Esophagus muscularis mucosa (tissue), 4 donors: Measurements from ENCODE around the gene CLCN7. TPM values are rescaled to one million over a fixed set of nuclear protein-coding genes. Genes with fewer than 3 reads are reported as not detected.

Experiments
- DNase-seq: peaks from one replicate; pipeline ENCODE4 v3.0.0-alpha.2; 2017; ENCODE audit errors: extremely low spot score
- H3K27ac ChIP-seq, 4 donors: fragments of 200-600 bp; sonication (generic); replicated peaks in 1 of 4; 1 replicate in 3 of 4; 2 replicates in 1 of 4; pipeline ENCODE4 v1.5.1; 2016 to 2019; ENCODE audit warnings: mild to moderate bottlenecking in 1 of 4
- H3K27me3 ChIP-seq, 4 donors: fragments of 200-600 bp; sonication (generic); one replicate each; pipeline versions ENCODE4 v1.5.1 to v1.6.0; 2016 to 2019
- H3K36me3 ChIP-seq, 4 donors: fragments of 200-600 bp; sonication (generic); one replicate each; pipeline ENCODE4 v1.5.1; 2016 to 2019
- H3K4me1 ChIP-seq, 4 donors: fragments of 200-600 bp; sonication (generic); one replicate each; pipeline ENCODE4 v1.5.1; 2016 to 2019
- H3K4me3 ChIP-seq, 4 donors: fragments of 200-600 bp; sonication (generic); 1 replicate in 2 of 4; 2 replicates in 2 of 4; pipeline ENCODE4 v1.5.1; 2016 to 2019; ENCODE audit warnings: mild to moderate bottlenecking in 4 of 4, moderate library complexity in 1 of 4
- H3K9me3 ChIP-seq, 4 donors: fragments of 200-600 bp; sonication (generic); 1 replicate in 3 of 4; 2 replicates in 1 of 4; pipeline ENCODE4 v1.5.1; 2016 to 2019
- CTCF ChIP-seq, 3 experiments: fragments of 200-600 bp in 2 of 3; fragments of 450-650 bp in 1 of 3; sonication (generic) in 2 of 3; IDR thresholded peaks; one replicate each; pipeline ENCODE4 v1.5.1; 2017 to 2019; ENCODE audit warnings: antibody characterized with exemption in 3 of 3, mild to moderate bottlenecking in 2 of 3, moderate library complexity in 1 of 3
- EP300 ChIP-seq: sonication (generic); formaldehyde crosslinking; IDR thresholded peaks from one replicate; pipeline ENCODE4 v1.6.1; 2017; ENCODE audit warnings: antibody characterized with exemption
- POLR2A ChIP-seq: fragments of 450-650 bp; IDR thresholded peaks from one replicate; pipeline ENCODE4 v1.6.1; 2017; ENCODE audit warnings: antibody characterized with exemption, moderate library complexity, mild to moderate bottlenecking, low read depth
- POLR2AphosphoS5 ChIP-seq, 2 donors: sonication (generic); formaldehyde crosslinking; IDR thresholded peaks; one replicate each; pipeline ENCODE4 v1.6.1; 2017; ENCODE audit warnings: antibody characterized with exemption in 2 of 2
- WGBS: methylation state at CpG from one replicate; pipeline ENCODE4 v1.1.5; 2018; 5-methylcytosine and 5-hydroxymethylcytosine counted together
- intact Hi-C: fragments of 100-400 bp; cut with DNase I; formaldehyde crosslinking; loops from one replicate; pipeline ENCODE4 v1.15.1; 2023
- total RNA-seq, 4 donors: library from RNA; depleted of rRNA; stranded (reverse); fragments of >200 nt; gene quantifications; one replicate each; pipeline versions ENCODE4 v1.1.0 to v1.2.1, GENCODE V29; 2016

CLCN7 gene
- total RNA-seq, 4 donors from 2014 or later: 41.5 to 130 (median 71.9) TPM

GRCh38 chr16:1494711-1495110 is 19.9 kb upstream of the CLCN7 start:
- DNase-seq: no peak
- TF ChIP-seq POLR2AphosphoS5 (IDR thresholded peaks at IDR 0.05): no peak
- no peak for TF ChIP-seq EP300
- no peak for TF ChIP-seq CTCF (IDR thresholded peaks at IDR 0.05)
- H3K4me1 ChIP-seq: peaks cover 24 to 34% (median 31%) of the 10 kb centered on the region in 4 donors
- H3K36me3 ChIP-seq: peaks cover 26 to 53% (median 50%) of the 10 kb centered on the region in 4 donors
- no peaks in the 10 kb centered on the region for H3K27me3 ChIP-seq
- H3K27ac ChIP-seq: peak overlapping the region in 3 of 4 donors; percentile 84 to 92 (median 86)
- 41% methylated on average over 12 of the region's 13 CpGs for WGBS
- peak overlapping the region in 3 of 4 donors; percentile 81 to 86 (median 82) for H3K4me3 ChIP-seq
- intact Hi-C loops: loop anchor here (5.0 kb wide), 2 partner anchors 73 to 118 kb away; partner anchors contain the start of genes CRAMP1 and IFT140
- no peaks in the 10 kb centered on the region for H3K9me3 ChIP-seq

GRCh38 chr16:1494129-1494640 is 19.4 kb upstream of the CLCN7 start:
- Histone ChIP-seq H3K27me3 (no peaks in the 10 kb centered on the region), H3K4me3 (peak overlapping the region; percentile 81 to 89 (median 84)), H3K4me1 (peaks cover 24 to 34% (median 31%) of the 10 kb centered on the region in 4 donors), H3K9me3 (no peaks in the 10 kb centered on the region), H3K27ac (peak overlapping the region; percentile 84 to 92 (median 88)), H3K36me3 (peaks cover 22 to 48% (median 45%) of the 10 kb centered on the region in 4 donors)
- no peak for DNase-seq
- intact Hi-C loops: loop anchor here (5.0 kb wide), 2 partner anchors 73 to 118 kb away; partner anchors contain the start of genes CRAMP1 and IFT140
- peak in 1 of 2 donors; percentile 49 for TF ChIP-seq POLR2AphosphoS5 (IDR thresholded peaks at IDR 0.05)
- no peak for TF ChIP-seq EP300
- TF ChIP-seq CTCF (IDR thresholded peaks at IDR 0.05): peak; percentile 35 to 63 (median 47)
- WGBS: 42% methylated on average over 17 of the region's 25 CpGs

- no peak for DNase-seq
- intact Hi-C loops: loop anchor here (5.0 kb wide), 2 partner anchors 74 to 119 kb away; partner anchors contain the start of genes CRAMP1 and IFT140
- Histone ChIP-seq H3K27ac (peak overlapping the region; percentile 84 to 92 (median 88)), H3K4me1 (peaks cover 24 to 34% (median 31%) of the 10 kb centered on the region in 4 donors), H3K27me3 (no peaks in the 10 kb centered on the region), H3K36me3 (peaks cover 17 to 43% (median 40%) of the 10 kb centered on the region in 4 donors), H3K9me3 (no peaks in the 10 kb centered on the region), H3K4me3 (peak overlapping the region; percentile 81 to 89 (median 84))
- WGBS: no CpG with 5 or more reads among the region's 30 CpGs
- TF ChIP-seq POLR2A (no peak), POLR2AphosphoS5 (IDR thresholded peaks at IDR 0.05) (no peak), CTCF (IDR thresholded peaks at IDR 0.05) (no peak)
Observed at GRCh38 chr16:1493746-1494094, 18.9 kb upstream of the CLCN7 start.

- peak; percentile 94 for DNase-seq
- Histone ChIP-seq H3K27me3 (no peaks in the 10 kb centered on the region), H3K27ac (peak within 1 kb of the TSS; percentile 84 to 92 (median 88)), H3K4me1 (peaks cover 24 to 34% (median 31%) of the 10 kb centered on the region in 4 donors), H3K4me3 (peak within 1 kb of the TSS; percentile 81 to 89 (median 84)), H3K9me3 (no peaks in the 10 kb centered on the region), H3K36me3 (peaks cover 17 to 37% (median 35%) of the 10 kb centered on the region in 4 donors)
- intact Hi-C loops: loop anchor here (5.0 kb wide), 2 partner anchors 74 to 119 kb away; partner anchors contain the start of genes CRAMP1 and IFT140
- TF ChIP-seq EP300: no peak
- TF ChIP-seq POLR2AphosphoS5 (IDR thresholded peaks at IDR 0.05): peak; percentile 60 to 76
- WGBS: 9% methylated on average over 13 of the region's 89 CpGs
Observed at GRCh38 chr16:1492923-1493745, 18.3 kb upstream of the CLCN7 start, which contains the start of gene TELO2. Gene TELO2 (plus strand): TSS chr16:1493360. CDS start chr16:1494282, 922 bp downstream.
